Lower leg skin (tissue), 4 donors: ENCODE measurements around the gene NDUFB7. TPM values are rescaled to one million over a fixed set of nuclear protein-coding genes. Genes with fewer than 3 reads are reported as not detected.
"Not testable (repeated sequence)": the region's sequence is repeated elsewhere in the genome, so short reads cannot be mapped to it uniquely, and the experiment has no call there.

Experiments used
- DNase-seq, 2 donors: peaks; one replicate each; pipeline ENCODE4 v3.0.0-alpha.2; 2019; ENCODE audit warnings: low spot score in 2 of 2
- H3K4me3 ChIP-seq: fragments of 200-600 bp; sonication (generic); 2 replicates; pipeline ENCODE4 v1.5.1; 2017; ENCODE audit warnings: mild to moderate bottlenecking, low read depth; ENCODE audit not compliant: poor library complexity, severe bottlenecking
- CTCF ChIP-seq, 3 donors: fragments of 450-650 bp; IDR thresholded peaks; one replicate each; pipeline ENCODE4 v1.5.1; 2016; ENCODE audit warnings: antibody characterized with exemption in 3 of 3, mild to moderate bottlenecking in 3 of 3, moderate library complexity in 2 of 3
- POLR2A ChIP-seq, 2 donors: fragments of 450-650 bp; IDR thresholded peaks; one replicate each; pipeline ENCODE4 v1.6.1; 2016 to 2017; ENCODE audit warnings: antibody characterized with exemption in 2 of 2, mild to moderate bottlenecking in 1 of 2, moderate library complexity in 1 of 2
- WGBS, 2 donors: methylation state at CpG; one replicate each; pipeline ENCODE4 v1.1.5; 2018; 5-methylcytosine and 5-hydroxymethylcytosine counted together
- intact Hi-C: fragments of 100-400 bp; cut with DNase I; formaldehyde crosslinking; loops from one replicate; pipeline ENCODE4 v1.15.0; 2023; ENCODE audit warnings: low total_unique reads
- total RNA-seq, 4 donors: library from RNA; depleted of rRNA; stranded (reverse); fragments of >200 nt; gene quantifications; one replicate each; pipeline ENCODE4 v1.1.0, GENCODE V29; 2016

The NDUFB7 gene
- total RNA-seq, 4 donors from 2014 or later, result 219 to 332 (median 280) TPM

- TF ChIP-seq CTCF (IDR thresholded peaks at IDR 0.05), result no peak
- no peak for TF ChIP-seq POLR2A (IDR thresholded peaks at IDR 0.05)
- H3K4me3 ChIP-seq, result no peak overlapping the region
- 82 to 84% methylated on average over 4 of the region's 4 CpGs for WGBS, 2 donors
- DNase-seq, result no peak
- intact Hi-C loops, result no loop called here
Observed at GRCh38 chr19:14612657-14613056, 40.8 kb upstream of the NDUFB7 start.

DNA sequence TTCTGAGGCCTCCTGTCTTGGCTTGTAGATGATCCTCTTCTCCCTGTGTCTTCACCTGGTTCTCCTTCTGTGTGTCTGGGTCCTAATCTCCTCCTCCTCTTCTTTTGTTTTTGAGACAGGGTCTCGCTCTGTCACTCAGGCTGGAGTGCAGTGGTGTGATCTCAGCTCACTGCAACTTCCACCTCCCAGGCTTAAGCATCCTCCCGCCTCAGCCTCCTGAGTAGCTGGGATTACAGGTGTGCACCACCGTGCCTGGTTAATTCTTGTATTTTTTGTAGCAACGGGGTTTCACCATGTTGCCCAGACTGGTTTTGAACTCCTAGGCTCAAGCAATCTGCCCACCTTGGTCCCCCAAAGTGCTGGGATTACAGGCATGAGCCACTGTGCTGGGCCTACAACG is 40.4 kb upstream of the NDUFB7 start:
- not testable (repeated sequence) for H3K4me3 ChIP-seq

GRCh38 chr19:14611051-14611450 is 39.2 kb upstream of the NDUFB7 start:
- no peak overlapping the region for H3K4me3 ChIP-seq
- 60 to 67% methylated on average over 4 of the region's 4 CpGs for WGBS, 2 donors
- no peak for DNase-seq
- intact Hi-C loops, result no loop called here
- TF ChIP-seq POLR2A (IDR thresholded peaks at IDR 0.05) (no peak), CTCF (IDR thresholded peaks at IDR 0.05) (no peak)

More for the DNA sequence above, 40.4 kb upstream of the NDUFB7 start:
- WGBS, 2 donors, result 82 to 89% methylated on average over 5 of the region's 5 CpGs
- DNase-seq, intact Hi-C loops: not testable (repeated sequence)

- H3K4me3 ChIP-seq, result no peak overlapping the region
- WGBS, 2 donors, result 69 to 77% methylated on average over 9 of the region's 9 CpGs
- TF ChIP-seq CTCF (IDR thresholded peaks at IDR 0.05) (no peak), POLR2A (IDR thresholded peaks at IDR 0.05) (no peak)
- DNase-seq, result no peak
- intact Hi-C loops, result no loop called here
Observed at GRCh38 chr19:14606627-14607026, 34.8 kb upstream of the NDUFB7 start.

GRCh38 chr19:14603990-14604387 is 32.1 kb upstream of the NDUFB7 start:
- no peak overlapping the region for H3K4me3 ChIP-seq
- no peak for DNase-seq
- intact Hi-C loops, result no loop called here
- 86 to 87% methylated on average over 2 of the region's 2 CpGs for WGBS, 2 donors
- TF ChIP-seq POLR2A (IDR thresholded peaks at IDR 0.05), result no peak

- no peak for DNase-seq
- 79 to 83% methylated on average over 8 of the region's 8 CpGs for WGBS, 2 donors
- H3K4me3 ChIP-seq, result no peak overlapping the region
- intact Hi-C loops, result loop anchor here (10.0 kb wide), 1 partner anchor 295 kb away; no protein-coding TSS in a partner anchor
- no peak for TF ChIP-seq POLR2A (IDR thresholded peaks at IDR 0.05)
- no peak for TF ChIP-seq CTCF (IDR thresholded peaks at IDR 0.05)
Observed at GRCh38 chr19:14599548-14600147, 27.8 kb upstream of the NDUFB7 start.

DNA sequence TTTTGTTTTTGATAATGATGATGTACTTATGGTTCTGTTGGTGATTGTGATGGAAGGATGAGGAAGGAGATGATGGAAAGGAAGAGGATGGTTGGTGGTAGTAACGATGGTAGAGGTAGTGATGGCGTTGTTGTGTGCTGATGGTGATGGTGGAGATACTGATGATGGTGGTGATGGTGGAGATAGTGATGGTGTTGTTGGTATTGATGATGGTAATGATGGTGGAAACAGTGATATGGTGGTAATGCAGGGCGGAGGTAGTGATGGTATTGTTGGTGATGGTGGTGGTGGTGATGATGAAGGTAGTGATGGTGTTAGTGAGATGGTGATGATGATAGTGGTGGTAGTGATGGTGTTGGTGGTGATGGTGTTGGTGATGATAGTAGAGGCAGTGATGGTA is 23.7 kb upstream of the NDUFB7 start:
- intact Hi-C loops, result loop anchor here (10.0 kb wide), 1 partner anchor 299 kb away; no protein-coding TSS in a partner anchor
- H3K4me3 ChIP-seq, result no peak overlapping the region
- 84 to 87% methylated on average over 3 of the region's 3 CpGs for WGBS, 2 donors
- DNase-seq, result no peak
- TF ChIP-seq CTCF (IDR thresholded peaks at IDR 0.05) (no peak), POLR2A (IDR thresholded peaks at IDR 0.05) (no peak)

DNA sequence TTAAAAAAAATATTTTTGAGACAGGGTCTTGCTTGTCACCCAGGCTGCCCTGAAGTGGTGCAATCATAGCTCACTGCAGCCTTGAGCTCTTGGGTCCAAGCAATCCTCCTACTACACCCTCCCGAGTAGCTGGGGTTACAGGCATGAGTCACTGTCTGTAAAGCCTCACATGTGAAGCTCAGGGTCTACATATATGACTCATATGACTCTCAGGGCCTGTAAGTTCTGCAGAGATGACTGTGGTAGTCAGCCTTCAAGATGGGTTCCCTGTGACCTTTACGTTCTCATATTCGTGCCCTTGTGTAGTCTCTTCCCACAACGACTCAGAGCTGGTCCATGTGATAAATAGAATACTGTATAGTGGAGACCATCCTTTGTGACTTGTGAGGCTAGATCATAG is 17.6 kb upstream of the NDUFB7 start:
- intact Hi-C loops, H3K4me3 ChIP-seq, DNase-seq: not testable (repeated sequence)
- WGBS, 2 donors, result 60 to 93% methylated on average over 2 to 3 of the region's 4 CpGs

DNA sequence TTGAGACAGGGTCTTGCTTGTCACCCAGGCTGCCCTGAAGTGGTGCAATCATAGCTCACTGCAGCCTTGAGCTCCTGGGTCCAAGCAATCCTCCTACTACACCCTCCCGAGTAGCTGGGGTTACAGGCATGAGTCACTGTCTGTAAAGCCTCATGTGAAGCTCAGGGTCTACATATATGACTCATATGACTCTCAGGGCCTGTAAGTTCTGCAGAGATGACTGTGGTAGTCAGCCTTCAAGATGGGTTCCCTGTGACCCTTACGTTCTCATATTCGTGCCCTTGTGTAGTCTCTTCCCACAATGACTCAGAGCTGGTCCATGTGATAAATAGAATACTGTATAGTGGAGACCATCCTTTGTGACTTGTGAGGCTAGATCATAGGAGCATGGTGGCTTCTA is 13.3 kb upstream of the NDUFB7 start:
- H3K4me3 ChIP-seq, DNase-seq, intact Hi-C loops: not testable (repeated sequence)
- 48 to 69% methylated on average over 3 of the region's 3 CpGs for WGBS, 2 donors

DNA sequence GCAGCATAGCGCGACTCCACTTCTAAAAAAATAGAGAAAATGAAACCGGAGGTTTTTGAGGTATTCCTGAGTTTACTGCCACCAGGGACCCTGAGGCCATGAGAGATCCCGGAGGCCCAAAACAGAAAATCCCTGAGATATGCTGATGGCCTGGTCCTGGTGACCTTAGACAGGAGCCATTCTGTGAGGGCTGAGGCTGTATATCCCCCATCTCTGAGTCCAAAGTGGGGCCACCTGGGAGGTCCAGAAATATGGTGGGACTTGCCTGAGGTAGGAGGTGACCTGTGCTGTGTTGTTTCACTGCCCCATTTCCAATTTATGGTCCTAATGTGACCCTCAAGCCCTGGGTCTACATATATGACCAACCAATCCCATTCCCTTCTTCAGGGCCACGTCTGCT is 12.5 kb upstream of the NDUFB7 start:
- DNase-seq, intact Hi-C loops, H3K4me3 ChIP-seq: not testable (repeated sequence)
- WGBS, 2 donors, result 74 to 88% methylated on average over 5 of the region's 5 CpGs
